HL-60 (cell line): Measurements from ENCODE around the gene DMBT1.

Experiments used
- DNase-seq, 2 experiments: peaks; one replicate each; pipeline ENCODE4 v3.0.0-alpha.2; 2010 to 2020; ENCODE audit warnings: low read depth in 1 of 2, low spot score in 1 of 2
- H3K27ac ChIP-seq: fragments of 250-450 bp; sonication (Bioruptor Pico); replicated peaks from 2 replicates; pipeline ENCODE4 v1.5.1; 2020; ENCODE audit warnings: mild to moderate bottlenecking, moderate library complexity
- H3K27me3 ChIP-seq: fragments of 250-450 bp; sonication (Bioruptor Pico); 2 replicates; pipeline ENCODE4 v1.5.1; 2021; ENCODE audit warnings: mild to moderate bottlenecking, moderate library complexity; ENCODE audit not compliant: insufficient read depth, poor library complexity, severe bottlenecking
- H3K4me3 ChIP-seq: replicated peaks from 2 replicates; pipeline ENCODE4 v1.5.1; 2011; ENCODE audit warnings: mild to moderate bottlenecking, control low read depth, low read length; ENCODE audit not compliant: insufficient read depth
- CTCF ChIP-seq: IDR thresholded peaks from one replicate; pipeline ENCODE4 v1.5.1; 2011; ENCODE audit warnings: low read length, control low read depth, inconsistent platforms; ENCODE audit not compliant: insufficient read depth
- GABPA ChIP-seq: IDR thresholded peaks from 2 replicates; pipeline ENCODE4 v1.6.1; 2012; ENCODE audit warnings: low read depth
- POLR2AphosphoS5 ChIP-seq: IDR thresholded peaks from 2 replicates; pipeline ENCODE4 v1.6.1; 2012; ENCODE audit warnings: low read depth
- REST ChIP-seq: IDR thresholded peaks from 2 replicates; pipeline ENCODE4 v1.6.1; 2012; ENCODE audit warnings: low read depth; ENCODE audit not compliant: insufficient replicate concordance
- SPI1 ChIP-seq: IDR thresholded peaks from 2 replicates; pipeline ENCODE4 v1.6.1; 2012; ENCODE audit warnings: low read depth, mild to moderate bottlenecking, borderline replicate concordance

The DMBT1 gene

GRCh38 chr10:122566632-122567031, 6.1 kb downstream of the DMBT1 start:
- H3K27me3 ChIP-seq = peaks cover 2% of the 10 kb centered on the region
- TF ChIP-seq GABPA = no peak
- no peak for TF ChIP-seq REST
- TF ChIP-seq SPI1 = no peak
- no peak for TF ChIP-seq POLR2AphosphoS5
- no peak for TF ChIP-seq CTCF
- no peak overlapping the region for H3K4me3 ChIP-seq
- H3K27ac ChIP-seq = no peak overlapping the region
- no peak for DNase-seq

GRCh38 chr10:122567056-122567660, 6.6 kb downstream of the DMBT1 start:
- no peak for TF ChIP-seq REST
- TF ChIP-seq POLR2AphosphoS5 = no peak
- peak; percentile 43 for TF ChIP-seq CTCF
- TF ChIP-seq SPI1 = no peak
- no peak for TF ChIP-seq GABPA
- Histone ChIP-seq H3K27me3 (peaks cover 2% of the 10 kb centered on the region), H3K27ac (no peak overlapping the region), H3K4me3 (no peak overlapping the region)
- no peak for DNase-seq

- no peak overlapping the region for H3K27ac ChIP-seq
- DNase-seq = no peak
- H3K27me3 ChIP-seq = peaks cover 2% of the 10 kb centered on the region
- H3K4me3 ChIP-seq = no peak overlapping the region
- TF ChIP-seq POLR2AphosphoS5 (no peak), CTCF (no peak), SPI1 (no peak), GABPA (no peak), REST (no peak)
Measured at GRCh38 chr10:122568551-122568950, 8.0 kb downstream of the DMBT1 start.
